ENCODE measurements around the gene PTPRJ. TPM values are rescaled to one million over a fixed set of nuclear protein-coding genes. Genes with fewer than 3 reads are reported as not detected.
A peak's percentile ranks its signal among the peaks of the same experiment; 100 is the strongest.

The PTPRJ gene
- total and polyA plus RNA-seq, 7 donors, result 2.4 to 23.3 (median 10.2) TPM

GRCh38 chr11:48106166-48106565 lies 125.8 kb downstream of the PTPRJ start:
- Histone ChIP-seq H3K4me3 (no peak overlapping the region), H3K36me3 (no peaks in the 10 kb centered on the region), H3K27me3 (no peaks in the 10 kb centered on the region), H3K27ac (no peak overlapping the region), H3K4me1 (peaks cover 0 to 31% (median 23%) of the 10 kb centered on the region in 4 donors), H3K9me3 (no peaks in the 10 kb centered on the region)
- TF ChIP-seq EP300 (IDR thresholded peaks at IDR 0.05) (no peak), CTCF (IDR thresholded peaks at IDR 0.05) (no peak), POLR2AphosphoS5 (IDR thresholded peaks at IDR 0.05) (no peak), POLR2A (IDR thresholded peaks at IDR 0.05) (no peak)
- 33 to 55% methylated on average over 6 of the region's 6 CpGs for WGBS, 2 donors
- intact Hi-C loops (cut with DNase I), result no loop called here
- DNase-seq, result no peak

- Histone ChIP-seq H3K4me3 (no peak overlapping the region), H3K9me3 (no peaks in the 10 kb centered on the region), H3K4me1 (peaks cover 0 to 31% (median 23%) of the 10 kb centered on the region in 4 donors), H3K36me3 (no peaks in the 10 kb centered on the region), H3K27ac (no peak overlapping the region), H3K27me3 (no peaks in the 10 kb centered on the region)
- intact Hi-C loops (cut with DNase I), result no loop called here
- WGBS, 2 donors, result 52 to 85% methylated on average over 7 of the region's 7 CpGs
- TF ChIP-seq POLR2A (IDR thresholded peaks at IDR 0.05), result no peak
- no peak for TF ChIP-seq EP300 (IDR thresholded peaks at IDR 0.05)
- no peak for TF ChIP-seq CTCF (IDR thresholded peaks at IDR 0.05)
- no peak for TF ChIP-seq POLR2AphosphoS5 (IDR thresholded peaks at IDR 0.05)
- no peak for DNase-seq
Observed at GRCh38 chr11:48107188-48107704, 126.9 kb downstream of the PTPRJ start.

GRCh38 chr11:48108231-48109045 lies 128.1 kb downstream of the PTPRJ start:
- no peaks in the 10 kb centered on the region for H3K9me3 ChIP-seq
- WGBS, 2 donors, result 79 to 83% methylated on average over 11 of the region's 11 CpGs
- TF ChIP-seq POLR2AphosphoS5 (IDR thresholded peaks at IDR 0.05) (no peak), EP300 (IDR thresholded peaks at IDR 0.05) (no peak), CTCF (IDR thresholded peaks at IDR 0.05) (no peak)
- no peak overlapping the region for H3K4me3 ChIP-seq
- no peaks in the 10 kb centered on the region for H3K36me3 ChIP-seq
- H3K27ac ChIP-seq, result peak overlapping the region in 1 of 4 donors; percentile 40
- no peaks in the 10 kb centered on the region for H3K27me3 ChIP-seq
- intact Hi-C loops (cut with DNase I), result loop anchor here (2.0 kb wide), 1 partner anchor 128 kb away; the partner anchor contains the start of gene PTPRJ
- no peak for DNase-seq
- H3K4me1 ChIP-seq, result peaks cover 0 to 31% (median 23%) of the 10 kb centered on the region in 4 donors

- Histone ChIP-seq H3K9me3 (no peaks in the 10 kb centered on the region), H3K36me3 (no peaks in the 10 kb centered on the region), H3K4me1 (peaks cover 0 to 24% (median 16%) of the 10 kb centered on the region in 4 donors), H3K4me3 (peak overlapping the region in 2 of 4 donors; percentile 4 to 34), H3K27me3 (no peaks in the 10 kb centered on the region), H3K27ac (peak overlapping the region in 2 of 4 donors; percentile 33 to 40)
- no peak for TF ChIP-seq EP300 (IDR thresholded peaks at IDR 0.05)
- no peak for TF ChIP-seq POLR2AphosphoS5 (IDR thresholded peaks at IDR 0.05)
- peak in 2 of 4 experiments; percentile 11 to 17 for TF ChIP-seq CTCF (IDR thresholded peaks at IDR 0.05)
- no peak for TF ChIP-seq POLR2A (IDR thresholded peaks at IDR 0.05)
- DNase-seq, result no peak
- WGBS, 2 donors, result 67 to 80% methylated on average over 5 of the region's 5 CpGs
- intact Hi-C loops (cut with DNase I), result loop anchor here (2.0 kb wide), 1 partner anchor 128 kb away; the partner anchor contains the start of gene PTPRJ
Observed at GRCh38 chr11:48109046-48109666, 128.8 kb downstream of the PTPRJ start.

Data from sigmoid colon (tissue), 7 donors.